ENCODE results near the gene JAKMIP1.
A peak's percentile ranks its signal among the peaks of the same experiment; 100 is the strongest.

JAKMIP1 gene

DNA sequence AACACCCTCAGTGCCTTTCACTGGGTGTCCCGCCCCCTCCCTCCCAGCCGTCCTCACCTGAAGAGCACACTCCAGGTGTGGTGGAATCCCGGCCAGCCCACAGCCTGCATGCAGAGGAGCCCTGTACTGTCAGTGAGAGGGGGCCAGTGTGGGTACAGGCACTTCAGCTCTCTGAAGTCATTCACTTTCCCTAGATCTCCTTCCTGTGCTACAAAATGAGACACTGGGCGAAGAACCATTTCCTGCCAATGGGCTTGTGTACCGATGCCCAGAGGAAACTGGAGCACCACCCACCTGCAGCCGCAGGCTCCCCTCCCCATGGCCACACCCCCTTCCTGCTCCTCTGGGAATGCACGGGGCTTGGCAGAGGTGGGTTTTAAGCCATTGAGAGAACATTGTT lies 108.2 kb downstream of the JAKMIP1 start:
- no peak for TF ChIP-seq CTCF (IDR thresholded peaks at IDR 0.05; ENCODE audit: poor library complexity, severe bottlenecking)
- H3K4me3 ChIP-seq (ENCODE audit: severe bottlenecking): no peak overlapping the region
- peaks cover 16% of the 10 kb centered on the region for H3K27me3 ChIP-seq (ENCODE audit: insufficient read depth, poor library complexity, severe bottlenecking)
- DNase-seq (ENCODE audit: low spot score) (no peak), ATAC-seq (ENCODE audit: low read depth) (no peak)
- H3K9me3 ChIP-seq (ENCODE audit: severe bottlenecking): no peaks in the 10 kb centered on the region
- H3K36me3 ChIP-seq (ENCODE audit: low read depth): no peaks in the 10 kb centered on the region
- H3K4me1 ChIP-seq (ENCODE audit: insufficient read depth, poor library complexity, severe bottlenecking): no peaks in the 10 kb centered on the region
- no peak overlapping the region for H3K27ac ChIP-seq (ENCODE audit: poor library complexity, severe bottlenecking)

GRCh38 chr4:6090931-6091330 lies 109.4 kb downstream of the JAKMIP1 start:
- H3K9me3 ChIP-seq (ENCODE audit: severe bottlenecking): no peaks in the 10 kb centered on the region
- DNase-seq (ENCODE audit: low spot score) (no peak), ATAC-seq (ENCODE audit: low read depth) (no peak)
- H3K36me3 ChIP-seq (ENCODE audit: low read depth): no peaks in the 10 kb centered on the region
- no peak overlapping the region for H3K4me3 ChIP-seq (ENCODE audit: severe bottlenecking)
- H3K27ac ChIP-seq (ENCODE audit: poor library complexity, severe bottlenecking): no peak overlapping the region
- no peaks in the 10 kb centered on the region for H3K4me1 ChIP-seq (ENCODE audit: insufficient read depth, poor library complexity, severe bottlenecking)
- H3K27me3 ChIP-seq (ENCODE audit: insufficient read depth, poor library complexity, severe bottlenecking): peaks cover 11% of the 10 kb centered on the region
- TF ChIP-seq CTCF (IDR thresholded peaks at IDR 0.05; ENCODE audit: poor library complexity, severe bottlenecking): no peak

DNA sequence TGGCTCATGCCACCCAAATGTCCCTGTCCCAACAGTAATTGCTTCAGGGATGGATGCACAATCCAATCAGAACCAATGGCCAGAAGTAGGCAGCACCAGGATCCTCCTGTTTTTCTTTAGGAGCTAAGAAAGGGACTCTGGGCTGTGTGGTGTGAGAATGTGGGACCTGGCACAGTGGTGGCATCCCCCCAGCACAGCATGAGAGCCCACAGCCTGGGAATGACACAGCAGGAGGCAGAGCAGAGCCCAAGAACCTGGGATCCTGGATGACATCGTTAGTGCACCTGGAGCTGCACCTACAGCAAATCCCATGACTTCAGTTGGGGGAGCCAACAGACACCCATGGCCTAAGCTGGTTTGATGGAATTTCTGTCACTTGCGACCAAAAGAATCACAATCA lies 111.4 kb downstream of the JAKMIP1 start:
- DNase-seq (ENCODE audit: low spot score) (no peak), ATAC-seq (ENCODE audit: low read depth) (no peak)
- Histone ChIP-seq H3K27me3 (ENCODE audit: insufficient read depth, poor library complexity, severe bottlenecking) (peaks cover 11% of the 10 kb centered on the region), H3K27ac (ENCODE audit: poor library complexity, severe bottlenecking) (no peak overlapping the region), H3K4me1 (ENCODE audit: insufficient read depth, poor library complexity, severe bottlenecking) (no peaks in the 10 kb centered on the region), H3K36me3 (ENCODE audit: low read depth) (no peaks in the 10 kb centered on the region), H3K4me3 (ENCODE audit: severe bottlenecking) (no peak overlapping the region), H3K9me3 (ENCODE audit: severe bottlenecking) (no peaks in the 10 kb centered on the region)
- no peak for TF ChIP-seq CTCF (IDR thresholded peaks at IDR 0.05; ENCODE audit: poor library complexity, severe bottlenecking)

- Histone ChIP-seq H3K36me3 (ENCODE audit: low read depth) (no peaks in the 10 kb centered on the region), H3K4me3 (ENCODE audit: severe bottlenecking) (no peak overlapping the region), H3K4me1 (ENCODE audit: insufficient read depth, poor library complexity, severe bottlenecking) (no peaks in the 10 kb centered on the region), H3K27ac (ENCODE audit: poor library complexity, severe bottlenecking) (no peak overlapping the region), H3K9me3 (ENCODE audit: severe bottlenecking) (peaks cover 1% of the 10 kb centered on the region), H3K27me3 (ENCODE audit: insufficient read depth, poor library complexity, severe bottlenecking) (peaks cover 11% of the 10 kb centered on the region)
- ATAC-seq (ENCODE audit: low read depth) (peak; percentile 48; the same call in 1 of the 3 replicates), DNase-seq (ENCODE audit: low spot score) (no peak)
- TF ChIP-seq CTCF (IDR thresholded peaks at IDR 0.05; ENCODE audit: poor library complexity, severe bottlenecking): peak; percentile 38
Observed at GRCh38 chr4:6087669-6088341, 112.5 kb downstream of the JAKMIP1 start.

GRCh38 chr4:6086846-6087245 lies 113.5 kb downstream of the JAKMIP1 start:
- ATAC-seq (ENCODE audit: low read depth) (no peak), DNase-seq (ENCODE audit: low spot score) (no peak)
- peaks cover 11% of the 10 kb centered on the region for H3K27me3 ChIP-seq (ENCODE audit: insufficient read depth, poor library complexity, severe bottlenecking)
- H3K4me1 ChIP-seq (ENCODE audit: insufficient read depth, poor library complexity, severe bottlenecking): no peaks in the 10 kb centered on the region
- TF ChIP-seq CTCF (IDR thresholded peaks at IDR 0.05; ENCODE audit: poor library complexity, severe bottlenecking): no peak
- no peak overlapping the region for H3K4me3 ChIP-seq (ENCODE audit: severe bottlenecking)
- H3K27ac ChIP-seq (ENCODE audit: poor library complexity, severe bottlenecking): no peak overlapping the region
- peaks cover 1% of the 10 kb centered on the region for H3K9me3 ChIP-seq (ENCODE audit: severe bottlenecking)
- H3K36me3 ChIP-seq (ENCODE audit: low read depth): no peaks in the 10 kb centered on the region
